GF-D8 (cell line): ENCODE measurements around the gene LACTBL1.

Experiments
- DNase-seq: peaks from one replicate; lab custom pipeline; 2025; lab: John Stamatoyannopoulos, UW

LACTBL1 gene

DNA sequence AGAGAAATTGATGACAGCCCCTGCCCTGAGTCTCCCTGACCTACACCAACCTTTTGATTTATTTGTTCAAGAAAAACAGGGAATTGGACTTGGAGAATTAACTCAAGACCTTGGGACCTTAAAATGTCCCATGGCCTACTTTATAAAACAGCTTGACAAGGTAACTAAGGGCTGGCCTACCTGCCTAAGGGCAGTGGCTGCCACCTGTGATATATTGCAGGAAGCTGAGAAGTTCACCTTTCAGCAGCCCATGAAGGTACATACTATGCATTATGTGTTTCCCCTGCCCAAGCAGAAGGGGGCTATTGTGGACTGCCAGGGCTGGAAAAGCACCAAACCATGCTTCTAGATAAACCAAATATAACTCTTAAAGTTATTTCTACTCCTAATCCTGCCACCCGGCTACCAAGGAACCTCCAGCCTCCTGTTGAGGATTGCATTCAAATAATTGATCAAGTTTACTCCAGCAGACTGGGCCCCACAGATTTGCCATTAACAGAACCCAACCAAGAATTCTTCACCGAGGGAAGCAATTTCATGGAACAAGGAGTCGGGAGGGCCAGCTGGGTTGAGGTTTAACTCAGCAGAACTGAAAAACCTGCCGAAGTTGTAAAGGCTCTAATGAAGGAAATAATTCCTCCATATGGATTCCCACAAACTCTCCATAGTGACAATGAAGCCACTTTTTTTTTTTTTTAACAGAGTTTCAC is 28.2 kb downstream of the LACTBL1 start:
- no peak for DNase-seq

- no peak for DNase-seq
Measured at GRCh38 chr1:22941257-22941656, 31.4 kb downstream of the LACTBL1 start.

DNA sequence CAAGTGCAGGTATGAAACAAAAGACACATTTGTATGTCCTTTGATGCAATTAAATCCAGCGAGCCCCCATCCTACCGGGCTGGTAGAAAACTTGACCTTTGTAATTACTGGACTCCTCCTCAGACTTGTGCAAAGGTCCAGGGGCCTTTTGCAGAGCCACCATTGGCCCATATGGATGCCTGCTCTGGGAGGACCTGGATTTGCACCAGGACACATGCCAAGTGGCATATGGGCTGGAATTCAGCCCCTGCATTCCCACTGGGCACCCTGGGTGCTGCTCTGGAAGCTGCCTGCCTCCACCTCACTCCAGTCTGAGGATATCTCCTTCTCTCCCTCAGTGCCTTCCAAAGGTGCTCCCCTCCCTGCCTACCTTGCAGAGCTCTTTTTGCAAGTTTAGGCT is 36.0 kb downstream of the LACTBL1 start:
- DNase-seq: no peak

DNA sequence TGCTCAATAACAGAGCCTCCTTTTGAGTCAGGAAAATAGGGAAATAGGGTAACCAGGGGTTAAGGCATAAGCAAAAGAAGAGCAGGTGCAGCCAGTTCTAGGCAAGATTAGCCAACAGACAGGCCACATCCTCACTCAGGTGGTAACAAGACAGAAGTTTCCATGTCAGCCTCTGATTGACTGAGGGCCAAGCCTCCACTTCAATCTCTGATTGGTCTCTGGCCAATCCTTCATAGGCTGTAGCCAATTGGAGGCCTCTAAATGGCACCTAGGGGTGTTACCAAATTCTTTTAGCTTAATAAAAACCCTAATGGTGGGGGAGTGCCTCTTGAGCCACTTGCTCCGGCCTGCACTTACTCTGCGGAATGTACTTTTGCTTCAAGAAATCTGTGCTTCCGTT is 37.2 kb downstream of the LACTBL1 start:
- no peak for DNase-seq

GRCh38 chr1:22932803-22933470 is 39.7 kb downstream of the LACTBL1 start:
- DNase-seq: no peak

DNA sequence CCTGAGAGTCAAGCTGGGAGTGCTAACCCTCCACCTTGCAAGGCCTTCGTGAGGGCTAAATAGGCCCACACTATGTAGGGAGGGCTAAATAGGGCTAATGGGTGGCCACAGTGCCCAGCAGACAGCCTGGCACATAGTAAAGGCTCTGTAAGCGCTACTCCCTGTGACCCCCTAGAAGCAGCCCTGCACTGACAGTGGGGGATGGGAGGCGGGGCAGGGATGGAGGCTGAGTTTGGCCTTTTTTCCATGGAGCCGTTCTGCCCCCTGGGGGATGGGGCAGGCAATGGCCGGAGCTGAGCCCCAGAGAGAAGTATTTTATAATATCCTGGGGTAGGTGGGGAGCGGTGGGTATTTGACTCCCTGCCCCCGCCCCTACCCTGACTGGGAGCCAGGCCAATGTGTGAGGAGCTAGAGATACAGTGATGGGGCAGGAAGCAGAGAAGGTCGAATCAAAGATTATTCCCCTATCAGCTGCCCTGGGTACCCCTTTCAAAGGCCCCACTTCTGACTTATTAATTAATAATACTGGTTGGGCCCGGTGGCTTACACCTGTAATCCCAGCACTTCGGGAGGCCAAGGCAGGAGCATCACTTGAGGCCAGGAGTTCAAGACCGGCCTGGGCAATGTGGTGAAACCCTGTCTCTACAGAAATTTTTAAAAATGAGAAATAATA is 42.3 kb downstream of the LACTBL1 start:
- DNase-seq: no peak

DNA sequence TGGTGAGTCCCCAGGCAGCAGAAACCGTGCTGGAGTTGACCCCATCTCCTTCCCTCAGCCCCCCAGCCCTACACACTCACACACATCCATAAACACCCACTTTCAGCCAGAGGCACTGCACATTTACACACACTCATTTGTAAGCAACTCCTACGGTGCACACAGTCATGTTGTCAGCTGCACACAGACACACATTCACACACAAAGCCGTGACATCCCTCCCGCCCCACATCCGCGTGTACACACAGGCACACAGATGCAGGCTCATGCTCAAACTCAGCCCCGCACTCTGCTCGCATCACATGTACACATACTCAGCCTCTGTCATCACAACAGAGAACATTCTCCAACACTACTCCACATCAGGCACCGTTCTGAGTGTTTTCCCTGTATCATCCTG is 47.6 kb downstream of the LACTBL1 start:
- no peak for DNase-seq

- no peak for DNase-seq
Measured at GRCh38 chr1:22922640-22923039, 50.0 kb downstream of the LACTBL1 start.

DNA sequence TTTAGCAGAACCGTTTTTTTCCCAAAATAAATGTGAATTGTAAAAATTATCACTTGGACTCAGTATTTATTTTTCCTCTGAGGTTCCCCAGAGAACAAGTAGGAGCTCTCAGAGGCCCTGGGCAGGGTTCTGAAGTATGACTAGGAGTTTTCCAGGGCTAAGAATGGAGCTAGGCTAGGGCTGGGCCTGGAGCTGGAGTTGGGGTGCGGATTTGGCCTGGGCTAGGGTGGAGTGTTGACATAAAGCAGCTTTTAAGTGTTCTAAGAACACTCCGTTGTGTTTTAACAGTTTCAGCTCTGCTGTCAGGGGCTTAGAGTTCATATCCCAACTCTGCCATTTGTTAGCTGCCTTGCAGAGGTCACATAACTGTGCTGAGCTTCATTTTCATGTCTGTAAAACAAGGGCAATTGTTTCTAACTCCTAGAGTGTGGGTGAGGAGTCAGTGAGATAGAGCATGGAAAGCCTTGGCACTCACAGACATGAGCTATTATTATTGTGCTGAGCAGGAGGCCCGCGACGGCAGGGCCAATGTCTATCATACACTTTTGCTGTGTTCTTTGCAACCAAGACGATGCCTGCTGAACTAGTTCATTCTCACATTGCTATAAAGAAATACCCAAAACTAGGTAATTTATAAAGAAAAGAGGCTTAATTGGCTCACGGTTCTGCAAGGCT is 51.1 kb downstream of the LACTBL1 start:
- DNase-seq: no peak

- DNase-seq: no peak
Measured at GRCh38 chr1:22920734-22921451, 51.8 kb downstream of the LACTBL1 start.

DNA sequence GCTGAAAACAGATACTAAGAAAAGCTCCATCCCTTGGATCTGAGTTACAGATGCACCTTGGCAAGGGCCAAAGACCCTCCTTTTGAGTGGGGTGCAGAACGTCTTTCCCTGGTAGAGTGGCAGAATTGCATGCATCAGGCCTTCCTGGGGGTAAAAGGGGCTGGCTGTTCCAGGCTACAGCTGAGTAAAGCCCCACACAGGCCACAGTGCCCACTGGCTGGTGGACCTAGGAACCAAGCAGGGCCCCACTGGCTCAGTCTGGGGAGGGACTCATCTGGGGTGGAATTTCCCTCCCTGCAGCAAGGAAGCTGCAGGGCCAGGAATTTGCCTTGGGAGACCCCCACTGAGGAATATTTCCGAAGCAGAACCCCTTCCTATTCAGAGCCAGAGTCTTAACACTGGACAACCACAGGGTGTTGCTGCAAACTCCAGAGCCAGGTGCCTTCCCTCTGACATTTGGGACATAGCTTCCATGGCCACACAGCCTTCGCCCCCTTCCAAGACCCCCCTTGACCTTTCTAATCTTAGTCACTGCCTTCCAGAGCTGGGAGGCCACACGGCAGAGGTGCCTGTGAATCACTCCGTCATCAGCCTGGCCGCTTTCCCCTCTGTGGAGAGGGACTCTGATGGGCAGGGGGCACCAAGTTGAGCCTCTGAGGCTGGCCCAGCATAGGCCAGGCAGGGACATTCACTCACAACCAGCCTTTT is 52.5 kb downstream of the LACTBL1 start:
- no peak for DNase-seq

DNA sequence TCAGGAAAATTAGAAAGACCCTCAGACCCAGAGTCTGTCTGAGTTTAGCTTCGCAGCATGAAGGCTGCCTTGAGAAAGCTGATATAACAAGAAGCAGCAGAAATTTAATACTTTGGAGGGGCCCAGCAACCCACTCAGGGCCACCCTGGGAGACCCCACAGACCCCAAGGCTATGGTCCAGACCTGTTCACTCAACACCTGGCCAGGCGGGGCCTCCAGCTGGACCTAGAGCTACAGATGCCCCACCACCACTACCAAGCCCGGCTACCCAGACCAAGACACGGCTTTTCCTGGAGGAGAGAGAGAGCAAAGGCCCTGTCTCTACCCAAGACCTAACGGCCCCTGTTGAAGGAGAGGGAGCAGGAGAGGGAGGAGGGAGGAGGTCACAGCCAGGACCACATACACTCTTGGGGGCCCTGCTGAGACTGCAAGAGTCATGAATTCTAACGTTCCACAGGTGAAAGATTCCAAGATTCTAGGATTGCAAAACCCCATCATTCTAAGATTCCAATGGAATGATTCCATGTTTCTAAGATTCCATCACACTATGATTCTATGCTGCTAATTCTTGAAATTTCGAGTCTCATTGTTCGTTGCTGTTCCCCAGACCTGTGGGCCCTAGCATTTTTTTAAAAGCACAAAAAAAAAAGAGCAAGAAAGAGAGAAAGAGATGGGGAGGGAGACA is 53.2 kb downstream of the LACTBL1 start:
- no peak for DNase-seq

GRCh38 chr1:22918644-22919043 is 54.0 kb downstream of the LACTBL1 start:
- no peak for DNase-seq

- DNase-seq: no peak
Measured at GRCh38 chr1:22917989-22918388, 54.7 kb downstream of the LACTBL1 start.

DNA sequence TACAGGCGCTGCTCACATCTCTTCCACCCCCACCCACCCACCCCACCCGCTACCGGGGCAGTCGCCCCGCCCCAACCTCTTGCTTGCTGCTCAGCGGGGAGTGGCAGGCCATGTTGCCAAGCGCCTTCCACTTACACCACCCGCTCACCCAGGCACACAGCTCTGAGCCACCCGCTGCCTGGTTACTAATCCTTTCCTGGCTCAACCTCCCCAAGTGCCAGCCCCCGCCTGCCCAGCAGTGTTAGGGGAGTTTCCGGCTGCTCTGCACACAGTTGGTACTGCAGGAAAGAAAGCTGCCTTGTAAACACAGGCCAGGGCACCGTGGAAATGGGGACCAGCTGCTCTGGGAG is 56.2 kb downstream of the LACTBL1 start:
- DNase-seq: no peak

DNA sequence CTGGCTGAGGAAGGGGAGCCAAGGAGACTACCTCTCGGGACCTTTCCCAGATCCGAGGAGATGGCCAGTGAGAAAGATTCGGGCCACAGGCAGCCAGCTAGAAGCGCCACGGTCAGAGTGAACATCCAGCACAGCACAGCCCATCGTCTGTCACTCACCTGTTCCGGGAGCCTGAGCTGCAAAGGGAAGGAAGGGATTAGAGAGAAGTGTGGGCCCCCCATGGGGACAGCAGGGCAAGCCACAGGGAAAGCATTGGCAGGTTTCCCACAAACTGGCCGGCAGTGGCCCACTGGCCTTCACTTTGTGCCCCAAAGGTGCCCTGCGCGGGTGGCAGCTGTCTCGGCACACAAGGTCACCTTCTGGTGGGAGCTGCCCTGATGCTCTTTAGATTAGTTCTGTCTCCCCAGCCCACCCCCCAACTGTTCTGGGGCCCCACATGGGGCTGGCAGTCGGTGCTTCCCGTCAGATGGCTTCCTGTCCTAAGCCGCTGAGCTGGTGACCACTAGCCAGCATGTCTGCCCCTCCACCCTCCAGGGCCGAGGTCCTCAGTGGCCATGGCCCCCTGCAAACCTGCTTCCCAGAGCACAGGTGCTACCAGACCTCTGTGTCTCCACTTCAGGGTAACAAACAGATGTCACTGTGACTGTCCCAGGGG is 56.7 kb downstream of the LACTBL1 start:
- no peak for DNase-seq

GRCh38 chr1:22915231-22915630 is 57.4 kb downstream of the LACTBL1 start:
- no peak for DNase-seq

DNA sequence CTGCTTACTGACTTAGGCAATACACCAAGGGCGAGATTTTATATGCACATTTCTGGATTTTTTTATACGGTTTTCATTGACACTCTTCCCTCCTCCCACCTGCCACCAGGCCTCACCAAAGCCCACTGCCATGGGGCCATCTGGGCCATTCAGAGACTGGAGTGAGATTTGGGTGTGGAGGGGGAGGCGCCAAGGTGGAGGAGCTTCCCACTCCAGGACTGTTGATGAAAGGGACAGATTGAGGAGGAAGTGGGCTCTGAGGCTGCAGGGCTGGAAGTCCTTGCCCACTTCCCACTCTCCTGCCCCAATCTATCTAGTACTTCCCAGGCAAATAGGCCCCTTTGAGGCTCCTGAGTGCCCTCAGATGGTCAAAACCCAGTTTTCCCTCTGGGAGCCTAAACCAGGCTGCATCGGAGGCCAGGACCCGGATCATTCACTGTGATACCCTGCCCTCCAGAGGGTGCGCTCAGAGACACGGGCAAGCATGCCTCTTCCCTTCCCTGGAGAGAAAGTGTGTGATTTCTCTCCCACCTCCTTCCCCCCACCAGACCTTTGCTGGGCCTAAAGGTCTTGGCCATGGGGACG is 57.9 kb downstream of the LACTBL1 start:
- DNase-seq: no peak

- DNase-seq: no peak
Measured at GRCh38 chr1:22914156-22914555, 58.5 kb downstream of the LACTBL1 start.
